ENCODE data around the gene CAPNS2. TPM values are rescaled to one million over a fixed set of nuclear protein-coding genes. Genes with fewer than 3 reads are reported as not detected.

The CAPNS2 gene
- total RNA-seq, 1 donor from 2014 or later = 3.4 TPM

DNA sequence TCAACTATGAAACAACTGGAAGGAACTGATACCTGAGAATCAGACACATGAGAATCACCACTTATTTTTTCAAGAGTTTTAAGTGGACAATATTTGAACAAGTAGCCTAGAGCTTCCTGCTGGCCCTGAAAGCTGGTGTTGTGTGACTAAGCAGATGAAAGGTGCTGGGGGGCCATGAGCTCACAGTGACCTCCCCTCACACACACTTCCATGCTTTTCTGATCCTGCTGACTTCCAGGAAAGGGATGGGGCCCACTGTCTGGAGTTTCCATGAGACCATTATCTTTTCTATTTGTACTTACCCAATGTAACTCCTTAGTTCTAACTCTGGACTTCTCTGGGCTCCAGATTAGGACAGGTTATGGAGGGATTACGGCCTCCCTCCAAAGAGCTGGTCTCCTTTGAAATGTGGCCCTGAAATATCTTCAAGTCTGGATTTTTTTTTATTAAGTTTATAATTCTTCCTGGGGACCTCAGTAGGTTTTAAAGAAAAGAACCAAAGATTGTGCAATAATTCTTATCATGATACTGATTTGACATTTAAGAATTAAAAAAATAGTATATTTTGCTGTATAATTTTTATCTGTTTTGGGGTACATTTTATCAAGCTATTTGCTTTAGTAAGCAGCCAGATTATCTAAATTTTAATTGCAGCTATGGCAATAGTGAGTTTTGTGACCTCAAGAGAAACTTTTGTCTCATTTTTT is 4.9 kb downstream of the CAPNS2 start:
- Histone ChIP-seq H3K36me3 (ENCODE audit: insufficient read depth, low read length) (peaks cover 12% of the 10 kb centered on the region), H3K27me3 (ENCODE audit: insufficient read depth, low read length) (no peaks in the 10 kb centered on the region), H2AFZ (ENCODE audit: low read depth, low read length) (no peak overlapping the region), H3K4me3 (ENCODE audit: insufficient read depth, low read depth, low read length) (no peak overlapping the region), H3K27ac (ENCODE audit: low read depth, low read length) (no peak overlapping the region), H3K4me2 (ENCODE audit: low read length) (no peak overlapping the region), H3K4me1 (ENCODE audit: insufficient read depth, low read length) (no peaks in the 10 kb centered on the region), H3K9me3 (ENCODE audit: insufficient read depth, low read depth, low read length) (no peaks in the 10 kb centered on the region), H4K20me1 (ENCODE audit: insufficient read depth, low read length) (no peaks in the 10 kb centered on the region), H3K9ac (ENCODE audit: low read length) (no peak overlapping the region), H3K79me2 (ENCODE audit: insufficient read depth, low read length) (no peaks in the 10 kb centered on the region)
- FAIRE-seq (no peak), DNase-seq (ENCODE audit: low read depth) (no peak)
- Mint-ChIP-seq H3K9me3 (ENCODE audit: unreplicated experiment) (no peaks in the 10 kb centered on the region), H3K27ac (ENCODE audit: unreplicated experiment) (no peak overlapping the region), H3K4me1 (ENCODE audit: low read depth, unreplicated experiment) (peaks cover 10% of the 10 kb centered on the region), H3K27me3 (ENCODE audit: low read depth, unreplicated experiment) (no peaks in the 10 kb centered on the region), H3K4me3 (ENCODE audit: unreplicated experiment) (no peak overlapping the region), H3K36me3 (ENCODE audit: low read depth, unreplicated experiment) (peaks cover 21% of the 10 kb centered on the region)
- TF ChIP-seq, protein P1, sequence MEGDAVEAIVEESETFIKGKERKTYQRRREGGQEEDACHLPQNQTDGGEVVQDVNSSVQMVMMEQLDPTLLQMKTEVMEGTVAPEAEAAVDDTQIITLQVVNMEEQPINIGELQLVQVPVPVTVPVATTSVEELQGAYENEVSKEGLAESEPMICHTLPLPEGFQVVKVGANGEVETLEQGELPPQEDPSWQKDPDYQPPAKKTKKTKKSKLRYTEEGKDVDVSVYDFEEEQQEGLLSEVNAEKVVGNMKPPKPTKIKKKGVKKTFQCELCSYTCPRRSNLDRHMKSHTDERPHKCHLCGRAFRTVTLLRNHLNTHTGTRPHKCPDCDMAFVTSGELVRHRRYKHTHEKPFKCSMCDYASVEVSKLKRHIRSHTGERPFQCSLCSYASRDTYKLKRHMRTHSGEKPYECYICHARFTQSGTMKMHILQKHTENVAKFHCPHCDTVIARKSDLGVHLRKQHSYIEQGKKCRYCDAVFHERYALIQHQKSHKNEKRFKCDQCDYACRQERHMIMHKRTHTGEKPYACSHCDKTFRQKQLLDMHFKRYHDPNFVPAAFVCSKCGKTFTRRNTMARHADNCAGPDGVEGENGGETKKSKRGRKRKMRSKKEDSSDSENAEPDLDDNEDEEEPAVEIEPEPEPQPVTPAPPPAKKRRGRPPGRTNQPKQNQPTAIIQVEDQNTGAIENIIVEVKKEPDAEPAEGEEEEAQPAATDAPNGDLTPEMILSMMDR (IDR thresholded peaks at IDR 0.05; ENCODE audit: insufficient read depth, low read depth, low read length) = no peak
- no peak for TF ChIP-seq EZH2 (IDR thresholded peaks at IDR 0.05; ENCODE audit: insufficient read depth, low read length)

DNA sequence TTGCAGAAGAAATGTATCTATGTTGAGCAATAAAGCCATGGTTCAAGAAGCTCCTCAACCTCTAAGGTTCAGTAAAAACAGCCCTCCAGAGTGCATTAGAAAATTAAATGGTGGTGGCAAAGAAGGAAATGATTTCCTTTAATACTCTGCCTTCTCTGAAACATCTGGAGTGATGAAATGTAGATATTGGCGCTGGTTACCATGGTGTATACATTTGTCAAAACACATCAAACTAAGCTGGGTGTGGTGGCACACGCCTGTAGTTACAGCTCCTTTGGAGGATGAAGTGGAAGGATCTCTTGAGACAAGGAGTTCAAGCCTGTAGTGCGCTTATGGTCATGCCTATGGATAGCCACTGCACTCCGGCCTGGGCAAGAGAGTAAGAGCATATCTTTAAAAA is 6.0 kb downstream of the CAPNS2 start:
- no peak for FAIRE-seq
- Histone ChIP-seq H3K79me2 (ENCODE audit: insufficient read depth, low read length) (no peaks in the 10 kb centered on the region), H3K9ac (ENCODE audit: low read length) (no peak overlapping the region), H3K9me3 (ENCODE audit: insufficient read depth, low read depth, low read length) (no peaks in the 10 kb centered on the region), H3K27ac (ENCODE audit: low read depth, low read length) (no peak overlapping the region), H3K27me3 (ENCODE audit: insufficient read depth, low read length) (no peaks in the 10 kb centered on the region), H3K4me1 (ENCODE audit: insufficient read depth, low read length) (no peaks in the 10 kb centered on the region), H2AFZ (ENCODE audit: low read depth, low read length) (no peak overlapping the region), H3K4me2 (ENCODE audit: low read length) (no peak overlapping the region), H3K4me3 (ENCODE audit: insufficient read depth, low read depth, low read length) (no peak overlapping the region), H3K36me3 (ENCODE audit: insufficient read depth, low read length) (peaks cover 7% of the 10 kb centered on the region), H4K20me1 (ENCODE audit: insufficient read depth, low read length) (no peaks in the 10 kb centered on the region)
- H3K27ac Mint-ChIP-seq (ENCODE audit: unreplicated experiment) = no peak overlapping the region
- H3K4me1 Mint-ChIP-seq (ENCODE audit: low read depth, unreplicated experiment) = peaks cover 10% of the 10 kb centered on the region
- H3K9me3 Mint-ChIP-seq (ENCODE audit: unreplicated experiment) = no peaks in the 10 kb centered on the region
- H3K4me3 Mint-ChIP-seq (ENCODE audit: unreplicated experiment) = no peak overlapping the region
- no peak for DNase-seq (ENCODE audit: low read depth)
- H3K27me3 Mint-ChIP-seq (ENCODE audit: low read depth, unreplicated experiment) = no peaks in the 10 kb centered on the region
- TF ChIP-seq EZH2 (IDR thresholded peaks at IDR 0.05; ENCODE audit: insufficient read depth, low read length) = no peak
- TF ChIP-seq, protein P1 (IDR thresholded peaks at IDR 0.05; ENCODE audit: insufficient read depth, low read depth, low read length) = no peak
- H3K36me3 Mint-ChIP-seq (ENCODE audit: low read depth, unreplicated experiment) = peaks cover 11% of the 10 kb centered on the region

DNA sequence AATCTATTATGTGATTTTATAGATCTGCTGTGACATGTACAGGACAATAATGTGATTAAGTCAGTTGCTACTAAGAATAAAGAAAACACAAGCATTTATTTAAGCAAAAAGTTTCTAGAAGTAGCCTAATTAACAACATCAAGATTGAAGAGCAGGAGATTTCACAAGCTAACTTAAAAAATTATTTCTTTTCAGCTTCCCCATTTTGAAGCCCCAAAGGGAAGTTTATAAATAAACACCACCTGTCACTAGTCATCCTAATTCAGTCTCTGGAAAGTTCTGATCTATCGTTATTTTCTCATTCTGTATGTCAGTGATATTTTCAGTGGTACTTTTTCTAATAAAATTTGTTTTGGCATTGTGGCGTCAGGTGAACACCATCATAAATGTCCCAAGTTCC is 8.3 kb downstream of the CAPNS2 start:
- H3K4me1 ChIP-seq (ENCODE audit: insufficient read depth, low read length) = no peaks in the 10 kb centered on the region

More for the DNA sequence above, 8.3 kb downstream of the CAPNS2 start:
- Mint-ChIP-seq H3K4me1 (ENCODE audit: low read depth, unreplicated experiment) (peaks cover 4% of the 10 kb centered on the region), H3K36me3 (ENCODE audit: low read depth, unreplicated experiment) (peaks cover 10% of the 10 kb centered on the region), H3K27me3 (ENCODE audit: low read depth, unreplicated experiment) (no peaks in the 10 kb centered on the region), H3K9me3 (ENCODE audit: unreplicated experiment) (no peaks in the 10 kb centered on the region), H3K27ac (ENCODE audit: unreplicated experiment) (no peak overlapping the region), H3K4me3 (ENCODE audit: unreplicated experiment) (no peak overlapping the region)
- H2AFZ ChIP-seq (ENCODE audit: low read depth, low read length) = no peak overlapping the region
- no peak for FAIRE-seq
- H3K9me3 ChIP-seq (ENCODE audit: insufficient read depth, low read depth, low read length) = no peaks in the 10 kb centered on the region
- no peak overlapping the region for H3K4me2 ChIP-seq (ENCODE audit: low read length)
- no peak overlapping the region for H3K9ac ChIP-seq (ENCODE audit: low read length)
- no peak overlapping the region for H3K4me3 ChIP-seq (ENCODE audit: insufficient read depth, low read depth, low read length)
- DNase-seq (ENCODE audit: low read depth) = no peak
- H3K27ac ChIP-seq (ENCODE audit: low read depth, low read length) = no peak overlapping the region
- H4K20me1 ChIP-seq (ENCODE audit: insufficient read depth, low read length) = no peaks in the 10 kb centered on the region
- TF ChIP-seq, protein P1 (IDR thresholded peaks at IDR 0.05; ENCODE audit: insufficient read depth, low read depth, low read length) = no peak
- TF ChIP-seq EZH2 (IDR thresholded peaks at IDR 0.05; ENCODE audit: insufficient read depth, low read length) = no peak
- no peaks in the 10 kb centered on the region for H3K79me2 ChIP-seq (ENCODE audit: insufficient read depth, low read length)
- H3K36me3 ChIP-seq (ENCODE audit: insufficient read depth, low read length) = peaks cover 25% of the 10 kb centered on the region
- no peaks in the 10 kb centered on the region for H3K27me3 ChIP-seq (ENCODE audit: insufficient read depth, low read length)
